CD14-positive monocyte (primary cell): ENCODE data around the gene EFL1. TPM values are rescaled to one million over a fixed set of nuclear protein-coding genes. Genes with fewer than 3 reads are reported as not detected.

ENCODE experiments used
- DNase-seq, 3 donors: peaks; one replicate each; pipeline ENCODE4 v3.0.0-alpha.2; 2011 to 2022
- H2AFZ ChIP-seq: 2 replicates; pipeline ENCODE4 v1.6.0; 2012; ENCODE audit warnings: mild to moderate bottlenecking, low read depth, low read length, inconsistent platforms; ENCODE audit not compliant: insufficient read depth, poor library complexity, severe bottlenecking
- H3K27ac ChIP-seq, 2 donors: 1 replicate in 1 of 2; 2 replicates in 1 of 2; pipeline ENCODE4 v1.5.1; 2012 to 2013; ENCODE audit warnings: low read length in 2 of 2, control low read depth in 1 of 2, inconsistent platforms in 1 of 2, low read depth in 1 of 2, mild to moderate bottlenecking in 1 of 2
- H3K27me3 ChIP-seq, 2 donors: one replicate each; pipeline versions ENCODE4 v1.6.0 to v1.6.1; 2011 to 2013; ENCODE audit warnings: low read length in 2 of 2; ENCODE audit not compliant: control insufficient read depth in 2 of 2, insufficient read depth in 2 of 2
- H3K36me3 ChIP-seq, 2 donors: replicated peaks in 1 of 2; 1 replicate in 1 of 2; 2 replicates in 1 of 2; pipeline versions ENCODE4 v1.5.1 to v1.6.1; 2012 to 2013; ENCODE audit warnings: low read length in 2 of 2, control low read depth in 1 of 2, inconsistent platforms in 1 of 2, mild to moderate bottlenecking in 1 of 2; ENCODE audit not compliant: insufficient read depth in 2 of 2, control insufficient read depth in 1 of 2
- H3K4me1 ChIP-seq, 2 donors: 1 replicate in 1 of 2; 2 replicates in 1 of 2; pipeline versions ENCODE4 v1.5.1 to v1.6.1; 2012 to 2013; ENCODE audit warnings: low read length in 2 of 2, control low read depth in 1 of 2, inconsistent platforms in 1 of 2, mild to moderate bottlenecking in 1 of 2, moderate library complexity in 1 of 2; ENCODE audit not compliant: insufficient read depth in 2 of 2, control insufficient read depth in 1 of 2
- H3K4me2 ChIP-seq: replicated peaks from 2 replicates; pipeline ENCODE3; 2012; ENCODE audit warnings: low read length, moderate library complexity, mild to moderate bottlenecking; ENCODE audit not compliant: poor library complexity, severe bottlenecking; ENCODE audit errors: extremely low read depth
- H3K4me3 ChIP-seq, 3 experiments: fragments of 200-600 bp in 1 of 3; sonication (generic) in 1 of 3; replicated peaks in 1 of 3; 1 replicate in 2 of 3; 2 replicates in 1 of 3; pipeline ENCODE4 v1.5.1; 2011 to 2013; ENCODE audit warnings: low read length in 3 of 3, mild to moderate bottlenecking in 3 of 3, control low read depth in 2 of 3, low read depth in 2 of 3, inconsistent platforms in 1 of 3, moderate library complexity in 1 of 3
- H3K79me2 ChIP-seq: 2 replicates; pipeline ENCODE4 v1.6.0; 2012; ENCODE audit warnings: mild to moderate bottlenecking, control low read depth, inconsistent platforms, low read length, moderate library complexity; ENCODE audit not compliant: insufficient read depth
- H3K9ac ChIP-seq: 2 replicates; pipeline ENCODE4 v1.6.0; 2017; ENCODE audit warnings: low read length, mild to moderate bottlenecking; ENCODE audit not compliant: insufficient read depth, poor library complexity, severe bottlenecking
- H3K9me3 ChIP-seq, 2 donors: replicated peaks in 1 of 2; 1 replicate in 1 of 2; 2 replicates in 1 of 2; pipeline versions ENCODE4 v1.5.1 to v1.6.1; 2012 to 2013; ENCODE audit warnings: low read length in 2 of 2, control low read depth in 1 of 2; ENCODE audit not compliant: control insufficient read depth in 1 of 2, insufficient read depth in 1 of 2
- H4K20me1 ChIP-seq: 2 replicates; pipeline ENCODE4 v1.6.0; 2012; ENCODE audit warnings: mild to moderate bottlenecking, low read length, control low read depth, moderate library complexity; ENCODE audit not compliant: insufficient read depth
- H3K27ac Mint-ChIP-seq, 7 donors: one replicate each; pipeline ENCODE4 v1.8.0; 2020; ENCODE audit warnings: mild to moderate bottlenecking in 7 of 7, mixed read lengths in 7 of 7, moderate library complexity in 6 of 7, inconsistent platforms in 2 of 7
- H3K27me3 Mint-ChIP-seq, 3 donors: one replicate each; pipeline ENCODE4 v1.8.0; 2021 to 2022; ENCODE audit warnings: low read depth in 3 of 3, mild to moderate bottlenecking in 3 of 3, mixed read lengths in 3 of 3, moderate library complexity in 3 of 3, inconsistent platforms in 1 of 3
- H3K36me3 Mint-ChIP-seq, 2 donors: one replicate each; pipeline ENCODE4 v1.8.0; 2020; ENCODE audit warnings: mixed read lengths in 2 of 2, inconsistent platforms in 1 of 2, mild to moderate bottlenecking in 1 of 2
- H3K4me1 Mint-ChIP-seq: one replicate; pipeline ENCODE4 v1.8.0; 2020; ENCODE audit warnings: mild to moderate bottlenecking, mixed read lengths
- H3K4me3 Mint-ChIP-seq, 2 donors: one replicate each; pipeline ENCODE4 v1.8.0; 2020; ENCODE audit warnings: mild to moderate bottlenecking in 2 of 2, mixed read lengths in 2 of 2, moderate library complexity in 1 of 2
- H3K9me3 Mint-ChIP-seq, 7 donors: one replicate each; pipeline ENCODE4 v1.8.0; 2020 to 2022; ENCODE audit warnings: mixed read lengths in 7 of 7, mild to moderate bottlenecking in 6 of 7, moderate library complexity in 6 of 7, inconsistent platforms in 2 of 7
- WGBS: methylation state at CpG from one replicate; pipeline ENCODE4 v1.1.5; 2013; ENCODE audit warnings: missing lambda C conversion rate; ENCODE audit not compliant: insufficient coverage; 5-methylcytosine and 5-hydroxymethylcytosine counted together
- intact Hi-C, 2 donors: fragments of 100-400 bp; cut with micrococcal nuclease; formaldehyde crosslinking; loops; one replicate each; pipeline versions ENCODE4 v1.15.0 to v1.15.1; 2023
- polyA plus RNA-seq, 3 donors: library from polyadenylated mRNA; depleted of rRNA in 1 of 3; unstranded in 2 of 3; stranded (reverse) in 1 of 3; fragments of 300-500 nt in 2 of 3; fragments of >200 nt in 1 of 3; fragmentation: Illumina TruSeq in 2 of 3; gene quantifications; 1 replicate in 2 of 3; 2 replicates in 1 of 3; pipeline ENCODE4 v1.2.3, GENCODE V29; 2012 to 2021
- TF ChIP-seq, protein P1 (sequence below): fragments of 200-600 bp; IDR thresholded peaks from one replicate; pipeline ENCODE4 v1.8.0; 2022; ENCODE audit warnings: antibody characterized with exemption, mild to moderate bottlenecking

Gene EFL1
- polyA plus RNA-seq, 3 donors, result 5.2 to 10.0 (median 7.1) TPM

DNA sequence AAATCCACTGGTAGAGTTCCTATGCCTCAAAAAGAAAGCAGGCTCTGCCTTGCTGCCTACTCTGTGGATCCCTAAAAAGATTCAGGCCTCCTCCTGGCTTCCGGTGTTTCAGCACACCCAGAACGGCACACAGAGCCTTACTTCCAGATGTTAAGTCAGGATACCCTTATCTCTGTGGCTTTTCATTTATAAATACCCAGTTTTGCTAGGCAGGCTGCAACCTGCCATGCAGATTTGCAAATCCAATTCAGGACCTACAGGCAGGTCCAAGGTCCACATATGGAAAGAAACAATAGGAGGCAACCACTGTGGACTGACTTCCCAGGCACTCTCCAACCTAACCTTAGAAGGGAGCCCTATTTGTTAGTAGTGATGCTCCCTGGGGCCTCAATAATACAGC, 30.7 kb downstream of the EFL1 start:
- Mint-ChIP-seq H3K4me1 (peaks cover 18% of the 10 kb centered on the region), H3K4me3 (no peak overlapping the region), H3K27me3 (no peaks in the 10 kb centered on the region), H3K27ac (no peak overlapping the region), H3K36me3 (peaks cover 44 to 48% of the 10 kb centered on the region in 2 donors), H3K9me3 (no peaks in the 10 kb centered on the region)
- no peak overlapping the region for H3K9ac ChIP-seq
- no peak overlapping the region for H3K4me2 ChIP-seq
- intact Hi-C loops, result no loop called here
- TF ChIP-seq, protein P1, sequence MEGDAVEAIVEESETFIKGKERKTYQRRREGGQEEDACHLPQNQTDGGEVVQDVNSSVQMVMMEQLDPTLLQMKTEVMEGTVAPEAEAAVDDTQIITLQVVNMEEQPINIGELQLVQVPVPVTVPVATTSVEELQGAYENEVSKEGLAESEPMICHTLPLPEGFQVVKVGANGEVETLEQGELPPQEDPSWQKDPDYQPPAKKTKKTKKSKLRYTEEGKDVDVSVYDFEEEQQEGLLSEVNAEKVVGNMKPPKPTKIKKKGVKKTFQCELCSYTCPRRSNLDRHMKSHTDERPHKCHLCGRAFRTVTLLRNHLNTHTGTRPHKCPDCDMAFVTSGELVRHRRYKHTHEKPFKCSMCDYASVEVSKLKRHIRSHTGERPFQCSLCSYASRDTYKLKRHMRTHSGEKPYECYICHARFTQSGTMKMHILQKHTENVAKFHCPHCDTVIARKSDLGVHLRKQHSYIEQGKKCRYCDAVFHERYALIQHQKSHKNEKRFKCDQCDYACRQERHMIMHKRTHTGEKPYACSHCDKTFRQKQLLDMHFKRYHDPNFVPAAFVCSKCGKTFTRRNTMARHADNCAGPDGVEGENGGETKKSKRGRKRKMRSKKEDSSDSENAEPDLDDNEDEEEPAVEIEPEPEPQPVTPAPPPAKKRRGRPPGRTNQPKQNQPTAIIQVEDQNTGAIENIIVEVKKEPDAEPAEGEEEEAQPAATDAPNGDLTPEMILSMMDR, result no peak
- no peak for DNase-seq
- no peaks in the 10 kb centered on the region for H4K20me1 ChIP-seq
- peaks cover 5 to 13% of the 10 kb centered on the region in 2 donors for H3K4me1 ChIP-seq
- no peaks in the 10 kb centered on the region for H3K9me3 ChIP-seq
- peaks cover 18 to 57% of the 10 kb centered on the region in 2 donors for H3K36me3 ChIP-seq
- no peaks in the 10 kb centered on the region for H3K79me2 ChIP-seq
- no peak overlapping the region for H3K27ac ChIP-seq
- H3K27me3 ChIP-seq, result no peaks in the 10 kb centered on the region
- H2AFZ ChIP-seq, result no peak overlapping the region
- no peak overlapping the region for H3K4me3 ChIP-seq
- 93% methylated on average over 2 of the region's 2 CpGs for WGBS

GRCh38 chr15:82231233-82231632, 31.3 kb downstream of the EFL1 start:
- H3K27ac ChIP-seq, result no peak overlapping the region
- no peak for DNase-seq
- WGBS, result 60% methylated on average over 1 of the region's 2 CpGs
- peaks cover 5 to 13% of the 10 kb centered on the region in 2 donors for H3K4me1 ChIP-seq
- no peak overlapping the region for H3K9ac ChIP-seq
- H2AFZ ChIP-seq, result no peak overlapping the region
- H4K20me1 ChIP-seq, result no peaks in the 10 kb centered on the region
- intact Hi-C loops, result no loop called here
- H3K9me3 ChIP-seq, result no peaks in the 10 kb centered on the region
- Mint-ChIP-seq H3K27me3 (no peaks in the 10 kb centered on the region), H3K9me3 (no peaks in the 10 kb centered on the region), H3K36me3 (peaks cover 45 to 48% of the 10 kb centered on the region in 2 donors), H3K4me1 (peaks cover 20% of the 10 kb centered on the region), H3K4me3 (no peak overlapping the region), H3K27ac (no peak overlapping the region)
- H3K4me2 ChIP-seq, result no peak overlapping the region
- no peaks in the 10 kb centered on the region for H3K27me3 ChIP-seq
- peaks cover 18 to 57% of the 10 kb centered on the region in 2 donors for H3K36me3 ChIP-seq
- H3K79me2 ChIP-seq, result no peaks in the 10 kb centered on the region
- no peak overlapping the region for H3K4me3 ChIP-seq
- TF ChIP-seq, protein P1, result no peak
